Osteocyte (in vitro differentiated cells): Measurements from ENCODE around the gene SHISA9. TPM values are rescaled to one million over a fixed set of nuclear protein-coding genes. Genes with fewer than 3 reads are reported as not detected.

Experiments used
- DNase-seq: peaks from one replicate; pipeline ENCODE4 v3.0.0; 2021; ENCODE audit warnings: mixed read lengths; ENCODE audit not compliant: unreplicated experiment; ENCODE audit errors: extremely low spot score
- H3K27ac Mint-ChIP-seq: one replicate; pipeline ENCODE4 v1.8.0; 2021; ENCODE audit warnings: mild to moderate bottlenecking, mixed read lengths; ENCODE audit not compliant: unreplicated experiment
- H3K27me3 Mint-ChIP-seq: one replicate; pipeline ENCODE4 v1.8.0; 2021; ENCODE audit warnings: mixed read lengths; ENCODE audit not compliant: unreplicated experiment
- H3K36me3 Mint-ChIP-seq: one replicate; pipeline ENCODE4 v1.8.0; 2021; ENCODE audit warnings: mixed read lengths; ENCODE audit not compliant: unreplicated experiment
- H3K4me1 Mint-ChIP-seq: one replicate; pipeline ENCODE4 v1.8.0; 2021; ENCODE audit warnings: mixed read lengths; ENCODE audit not compliant: unreplicated experiment
- H3K4me3 Mint-ChIP-seq: one replicate; pipeline ENCODE4 v1.8.0; 2021; ENCODE audit warnings: mild to moderate bottlenecking, moderate library complexity, mixed read lengths; ENCODE audit not compliant: unreplicated experiment
- H3K9me3 Mint-ChIP-seq: one replicate; pipeline ENCODE4 v1.8.0; 2021; ENCODE audit warnings: mixed read lengths; ENCODE audit not compliant: unreplicated experiment
- CTCF ChIP-seq: fragments of 200-600 bp; sonication (generic); IDR thresholded peaks from 2 replicates; pipeline ENCODE4 v1.5.0; 2021; ENCODE audit warnings: antibody characterized with exemption, mild to moderate bottlenecking, moderate library complexity
- total RNA-seq: library from RNA; stranded (reverse); gene quantifications from 2 replicates; pipeline ENCODE4 v1.2.1, GENCODE V29; 2021

The SHISA9 gene
- total RNA-seq, 1 donor from 2014 or later = not detected

GRCh38 chr16:13189250-13189649 is 287.9 kb downstream of the SHISA9 start:
- Mint-ChIP-seq H3K27me3 (no peaks in the 10 kb centered on the region), H3K4me3 (no peak overlapping the region), H3K9me3 (peaks cover 31% of the 10 kb centered on the region), H3K27ac (no peak overlapping the region), H3K4me1 (no peaks in the 10 kb centered on the region), H3K36me3 (no peaks in the 10 kb centered on the region)
- no peak for DNase-seq
- no peak for TF ChIP-seq CTCF

DNA sequence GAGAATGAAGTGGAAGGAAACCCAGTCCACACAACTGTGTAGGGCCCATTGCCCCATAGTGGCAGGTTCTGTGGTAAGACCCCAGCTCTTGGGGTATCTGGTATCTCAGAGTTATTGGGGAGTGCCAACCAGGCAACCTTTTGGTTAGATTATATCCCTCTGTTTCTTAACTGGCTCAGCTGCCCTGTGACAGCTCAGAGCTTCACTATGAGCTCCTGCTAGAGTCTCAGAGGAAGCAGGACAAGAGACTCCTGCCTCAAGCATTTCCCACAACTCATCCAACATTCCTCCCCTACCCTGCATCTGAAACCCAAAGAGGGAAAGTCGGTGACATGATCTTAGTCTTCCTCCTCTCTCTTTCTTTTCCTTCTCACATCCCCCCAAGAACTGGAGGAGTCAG is 292.3 kb downstream of the SHISA9 start:
- Mint-ChIP-seq H3K4me1 (no peaks in the 10 kb centered on the region), H3K4me3 (no peak overlapping the region), H3K27ac (no peak overlapping the region), H3K36me3 (no peaks in the 10 kb centered on the region), H3K9me3 (peaks cover 44% of the 10 kb centered on the region), H3K27me3 (no peaks in the 10 kb centered on the region)
- TF ChIP-seq CTCF = no peak
- DNase-seq = no peak

GRCh38 chr16:13194766-13195165 is 293.4 kb downstream of the SHISA9 start:
- no peaks in the 10 kb centered on the region for H3K36me3 Mint-ChIP-seq

DNA sequence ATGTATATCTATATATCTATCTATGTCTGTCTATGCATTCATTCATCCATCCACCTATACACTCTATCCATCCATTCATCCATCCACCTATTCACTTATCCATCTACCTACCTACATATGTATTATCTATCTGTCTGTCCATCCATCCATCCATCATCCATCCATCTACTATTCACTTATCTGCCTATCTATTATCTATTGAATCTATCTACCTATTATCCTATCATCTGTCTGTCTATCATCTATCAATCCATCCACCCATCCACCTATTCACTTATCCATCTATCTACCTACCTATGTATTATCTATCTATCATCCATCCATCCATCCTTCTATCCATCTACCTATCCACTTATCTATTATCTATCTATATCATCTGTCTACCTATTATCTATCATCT is 302.3 kb downstream of the SHISA9 start:
- no peak for DNase-seq
- H3K4me1 Mint-ChIP-seq = no peaks in the 10 kb centered on the region
- no peak overlapping the region for H3K4me3 Mint-ChIP-seq
- H3K9me3 Mint-ChIP-seq = peaks cover 39% of the 10 kb centered on the region
- H3K36me3 Mint-ChIP-seq = no peaks in the 10 kb centered on the region
- no peak for TF ChIP-seq CTCF
- H3K27me3 Mint-ChIP-seq = no peaks in the 10 kb centered on the region
- no peak overlapping the region for H3K27ac Mint-ChIP-seq

More at GRCh38 chr16:13194766-13195165, 293.4 kb downstream of the SHISA9 start:
- Mint-ChIP-seq H3K9me3 (peaks cover 39% of the 10 kb centered on the region), H3K27ac (no peak overlapping the region), H3K4me1 (no peaks in the 10 kb centered on the region), H3K4me3 (no peak overlapping the region), H3K27me3 (no peaks in the 10 kb centered on the region)
- DNase-seq = no peak
- no peak for TF ChIP-seq CTCF

DNA sequence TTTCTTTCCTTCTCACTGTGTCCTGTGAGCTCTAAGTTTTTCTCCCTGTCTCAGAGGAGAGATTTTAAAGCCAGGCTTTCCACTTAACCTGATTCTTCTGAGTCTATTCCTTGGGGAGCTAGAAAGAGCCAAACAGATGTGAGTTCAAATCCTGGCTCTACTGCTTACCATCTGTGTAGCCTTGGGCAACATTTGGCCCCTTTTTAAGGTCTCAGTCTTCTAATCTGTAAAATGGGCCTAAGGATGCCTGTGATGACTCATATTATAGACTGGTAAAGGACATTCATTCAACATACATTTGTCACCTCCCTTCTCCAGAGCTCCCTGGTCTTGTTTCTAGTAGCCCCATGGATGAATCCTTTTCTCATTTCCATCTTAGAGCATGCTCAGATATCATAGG is 304.0 kb downstream of the SHISA9 start:
- DNase-seq = no peak
- Mint-ChIP-seq H3K4me1 (no peaks in the 10 kb centered on the region), H3K4me3 (no peak overlapping the region), H3K36me3 (no peaks in the 10 kb centered on the region), H3K27ac (no peak overlapping the region), H3K27me3 (no peaks in the 10 kb centered on the region), H3K9me3 (peaks cover 41% of the 10 kb centered on the region)
- no peak for TF ChIP-seq CTCF
